HepG2 (cell line): ENCODE results near the gene RBP7. TPM values are rescaled to one million over a fixed set of nuclear protein-coding genes. Genes with fewer than 3 reads are reported as not detected.

Experiments
- ATF7 ChIP-seq, 2 experiments: fragments of 450-650 bp in 1 of 2; sonication (generic) in 1 of 2; formaldehyde crosslinking in 1 of 2; IDR thresholded peaks; 2 replicates each; pipeline versions ENCODE4 v1.4.0 to v1.6.1; 2016 to 2020; ENCODE audit warnings: antibody characterized with exemption in 1 of 2, mild to moderate bottlenecking in 1 of 2, missing genetic modification reagents in 1 of 2
- CAMTA2 ChIP-seq: sonication (generic); formaldehyde crosslinking; IDR thresholded peaks from 2 replicates; pipeline ENCODE4 v1.4.0; 2020; ENCODE audit warnings: mild to moderate bottlenecking, missing genetic modification reagents, borderline replicate concordance
- CCAR2 ChIP-seq: fragments of 200-400 bp; formaldehyde crosslinking; optimal IDR thresholded peaks from 2 replicates; pipeline ENCODE3; 2018; ENCODE audit warnings: low read depth, mild to moderate bottlenecking, low read length, moderate library complexity
- CEBPG ChIP-seq: IDR thresholded peaks from 2 replicates; pipeline ENCODE4 v1.6.1; 2016
- PAX8 ChIP-seq: sonication (generic); formaldehyde crosslinking; IDR thresholded peaks from 2 replicates; pipeline ENCODE4 v1.8.0; 2022; ENCODE audit warnings: mild to moderate bottlenecking, missing genetic modification reagents, borderline replicate concordance
- POLR2AphosphoS5 ChIP-seq: IDR thresholded peaks from 2 replicates; pipeline ENCODE4 v1.6.1; 2012; ENCODE audit warnings: low read depth, low read length
- TFDP2 ChIP-seq: sonication (generic); formaldehyde crosslinking; IDR thresholded peaks from 2 replicates; pipeline ENCODE4 v1.4.0; 2020; ENCODE audit warnings: missing genetic modification reagents
- ZBTB8A ChIP-seq: sonication (generic); formaldehyde crosslinking; IDR thresholded peaks from 2 replicates; pipeline ENCODE4 v1.4.0; 2020; ENCODE audit warnings: mild to moderate bottlenecking, low read depth, missing genetic modification reagents, borderline replicate concordance
- ZMYM4 ChIP-seq: sonication (generic); formaldehyde crosslinking; IDR thresholded peaks from 2 replicates; pipeline ENCODE4 v1.8.1; 2023; ENCODE audit warnings: mild to moderate bottlenecking, missing genetic modification reagents
- ZNF33A ChIP-seq: sonication (generic); formaldehyde crosslinking; IDR thresholded peaks from 2 replicates; pipeline ENCODE4 v1.5.1; 2020; ENCODE audit warnings: missing genetic modification reagents, mild to moderate bottlenecking, moderate library complexity, borderline replicate concordance
- ZNF441 ChIP-seq: sonication (generic); formaldehyde crosslinking; IDR thresholded peaks from 2 replicates; pipeline ENCODE4 v1.7.0; 2021; ENCODE audit warnings: missing genetic modification reagents, borderline replicate concordance
- ZNF556 ChIP-seq: sonication (generic); formaldehyde crosslinking; IDR thresholded peaks from 2 replicates; pipeline ENCODE4 v1.4.0; 2020; ENCODE audit warnings: mild to moderate bottlenecking, missing genetic modification reagents, borderline replicate concordance
- ZNF564 ChIP-seq: sonication (generic); formaldehyde crosslinking; IDR thresholded peaks from 2 replicates; pipeline ENCODE4 v1.8.1; 2023; ENCODE audit warnings: mild to moderate bottlenecking, missing genetic modification reagents
- ZNF660 ChIP-seq: sonication (generic); formaldehyde crosslinking; IDR thresholded peaks from 2 replicates; pipeline ENCODE4 v1.5.1; 2020; ENCODE audit warnings: mild to moderate bottlenecking, low read depth, missing genetic modification reagents, borderline replicate concordance
- ZNF678 ChIP-seq: sonication (generic); formaldehyde crosslinking; IDR thresholded peaks from 2 replicates; pipeline ENCODE4 v1.4.0; 2020; ENCODE audit warnings: mild to moderate bottlenecking, missing genetic modification reagents
- ZNF772 ChIP-seq: sonication (generic); formaldehyde crosslinking; IDR thresholded peaks from 2 replicates; pipeline ENCODE4 v1.5.0; 2020; ENCODE audit warnings: mild to moderate bottlenecking, missing genetic modification reagents
- ZNF839 ChIP-seq: sonication (generic); formaldehyde crosslinking; IDR thresholded peaks from 2 replicates; pipeline ENCODE4 v1.4.0; 2020; ENCODE audit warnings: missing genetic modification reagents, mild to moderate bottlenecking, borderline replicate concordance
- ZSCAN29 ChIP-seq: sonication (generic); formaldehyde crosslinking; conservative IDR thresholded peaks from 2 replicates; pipeline ENCODE4 v1.4.0; 2020; ENCODE audit warnings: mild to moderate bottlenecking, missing genetic modification reagents
- polyA plus RNA-seq, 8 experiments: library from polyadenylated mRNA; depleted of rRNA in 3 of 8; stranded (reverse) in 7 of 8; unstranded in 1 of 8; fragments of >200 nt; fragmentation: Illumina TruSeq in 4 of 8; extraction: Trizol in 4 of 8; gene quantifications; 2 replicates each; pipeline versions ENCODE4 v1.2.1 to v1.2.3, GENCODE V29; 2011 to 2016; ENCODE audit warnings: low read depth in 4 of 8, missing spikeins in 1 of 8, mixed read lengths in 1 of 8; ENCODE audit not compliant: insufficient read depth in 1 of 8
- total RNA-seq, 5 experiments: library from RNA; depleted of rRNA; stranded (reverse); fragments of >200 nt; fragmentation: Illumina TruSeq; extraction: Trizol; gene quantifications; 2 replicates each; pipeline ENCODE4 v1.2.3, GENCODE V29; 2016; ENCODE audit warnings: low read depth in 1 of 5
- TF ChIP-seq, protein P1 (sequence below): sonication (generic); formaldehyde crosslinking; IDR thresholded peaks from 2 replicates; pipeline ENCODE4 v1.5.1; 2020; ENCODE audit warnings: missing genetic modification reagents, mild to moderate bottlenecking, borderline replicate concordance
- TF ChIP-seq, protein P2 (sequence below): sonication (generic); formaldehyde crosslinking; IDR thresholded peaks from 2 replicates; pipeline ENCODE4 v1.8.0; 2023; ENCODE audit warnings: mild to moderate bottlenecking, missing genetic modification reagents
- TF ChIP-seq, protein P3 (sequence below): sonication (generic); formaldehyde crosslinking; IDR thresholded peaks from 2 replicates; pipeline ENCODE4 v1.4.0; 2020; ENCODE audit warnings: missing genetic modification reagents, mild to moderate bottlenecking, borderline replicate concordance
- TF ChIP-seq, protein P4 (sequence below): sonication (generic); formaldehyde crosslinking; IDR thresholded peaks from 2 replicates; pipeline ENCODE4 v1.5.0; 2020; ENCODE audit warnings: missing genetic modification reagents

Gene RBP7
- total and polyA plus RNA-seq, 2 of the 13 experiments (the other 11 are each of a cell fraction or from before 2014, with no cell fraction given), result 1.6 to 2.0 TPM

DNA sequence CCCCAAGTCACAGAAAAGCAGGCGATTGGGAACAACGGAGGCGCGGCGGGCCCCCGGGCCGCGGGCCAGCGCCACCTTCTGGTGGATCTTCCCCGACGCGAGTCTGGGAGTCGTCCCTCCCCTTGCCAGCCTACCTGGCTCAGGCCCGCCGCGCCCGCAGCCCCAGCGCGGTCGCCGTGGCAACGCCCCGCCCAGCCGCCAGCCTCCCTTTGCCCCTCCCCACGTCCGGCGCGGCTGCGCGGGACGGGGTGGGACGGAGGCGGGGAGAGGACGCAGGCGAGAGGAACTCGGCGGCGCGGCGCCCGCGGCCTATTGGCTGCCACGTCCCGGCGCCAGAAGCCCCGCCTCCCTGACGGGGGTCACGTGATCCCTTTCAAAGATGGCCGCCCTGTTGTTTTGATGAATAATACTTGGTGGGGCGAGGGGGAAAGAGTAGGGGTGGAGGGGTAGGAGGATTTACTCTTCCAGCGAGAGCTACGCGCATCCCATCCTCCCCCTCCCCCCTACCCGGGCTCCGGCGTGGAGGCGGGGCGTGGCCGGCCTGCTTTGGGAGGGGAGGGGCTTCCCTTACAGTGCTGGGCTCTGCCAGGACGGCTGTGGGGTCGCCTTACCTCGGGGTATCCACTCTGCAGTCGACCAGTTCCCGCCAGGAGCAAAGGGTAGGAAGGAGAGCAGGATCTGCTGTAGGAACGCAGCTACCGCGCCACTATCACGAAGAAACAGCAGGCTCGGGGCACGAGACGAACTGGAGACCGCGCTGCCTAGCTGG is 35.7 kb downstream of the RBP7 start, which contains the start of gene UBE4B (continued):
- TF ChIP-seq, protein P1, sequence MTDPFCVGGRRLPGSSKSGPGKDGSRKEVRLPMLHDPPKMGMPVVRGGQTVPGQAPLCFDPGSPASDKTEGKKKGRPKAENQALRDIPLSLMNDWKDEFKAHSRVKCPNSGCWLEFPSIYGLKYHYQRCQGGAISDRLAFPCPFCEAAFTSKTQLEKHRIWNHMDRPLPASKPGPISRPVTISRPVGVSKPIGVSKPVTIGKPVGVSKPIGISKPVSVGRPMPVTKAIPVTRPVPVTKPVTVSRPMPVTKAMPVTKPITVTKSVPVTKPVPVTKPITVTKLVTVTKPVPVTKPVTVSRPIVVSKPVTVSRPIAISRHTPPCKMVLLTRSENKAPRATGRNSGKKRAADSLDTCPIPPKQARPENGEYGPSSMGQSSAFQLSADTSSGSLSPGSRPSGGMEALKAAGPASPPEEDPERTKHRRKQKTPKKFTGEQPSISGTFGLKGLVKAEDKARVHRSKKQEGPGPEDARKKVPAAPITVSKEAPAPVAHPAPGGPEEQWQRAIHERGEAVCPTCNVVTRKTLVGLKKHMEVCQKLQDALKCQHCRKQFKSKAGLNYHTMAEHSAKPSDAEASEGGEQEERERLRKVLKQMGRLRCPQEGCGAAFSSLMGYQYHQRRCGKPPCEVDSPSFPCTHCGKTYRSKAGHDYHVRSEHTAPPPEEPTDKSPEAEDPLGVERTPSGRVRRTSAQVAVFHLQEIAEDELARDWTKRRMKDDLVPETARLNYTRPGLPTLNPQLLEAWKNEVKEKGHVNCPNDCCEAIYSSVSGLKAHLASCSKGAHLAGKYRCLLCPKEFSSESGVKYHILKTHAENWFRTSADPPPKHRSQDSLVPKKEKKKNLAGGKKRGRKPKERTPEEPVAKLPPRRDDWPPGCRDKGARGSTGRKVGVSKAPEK (CRISPR knock-in tag), result no peak
- TF ChIP-seq ZNF678 (CRISPR knock-in tag) (0 out of 2 replicates have a peak, but pooled peaks have one; percentile 62), ZBTB8A (CRISPR knock-in tag) (no peak), CAMTA2 (CRISPR knock-in tag) (no peak), ZMYM4 (peak; percentile 74), CEBPG (CRISPR knock-in tag) (no peak), ZNF556 (peak; percentile 59; the same call in 1 of the 2 replicates), ZNF441 (CRISPR knock-in tag) (no peak), CCAR2 (no peak), TFDP2 (CRISPR knock-in tag) (peak; percentile 25; the same call in 1 of the 2 replicates), ZNF33A (no peak), ZNF839 (CRISPR knock-in tag) (no peak), ZSCAN29 (CRISPR knock-in tag) (peak; percentile 14), ZNF772 (CRISPR knock-in tag) (no peak), ATF7 (IDR thresholded peaks at IDR 0.05) (no peak), ATF7 (CRISPR knock-in tag; IDR thresholded peaks at IDR 0.05) (no peak), POLR2AphosphoS5 (no peak), ZNF564 (CRISPR knock-in tag) (no peak), ZNF660 (CRISPR knock-in tag) (no peak), PAX8 (CRISPR knock-in tag) (no peak)
- TF ChIP-seq, protein P2, sequence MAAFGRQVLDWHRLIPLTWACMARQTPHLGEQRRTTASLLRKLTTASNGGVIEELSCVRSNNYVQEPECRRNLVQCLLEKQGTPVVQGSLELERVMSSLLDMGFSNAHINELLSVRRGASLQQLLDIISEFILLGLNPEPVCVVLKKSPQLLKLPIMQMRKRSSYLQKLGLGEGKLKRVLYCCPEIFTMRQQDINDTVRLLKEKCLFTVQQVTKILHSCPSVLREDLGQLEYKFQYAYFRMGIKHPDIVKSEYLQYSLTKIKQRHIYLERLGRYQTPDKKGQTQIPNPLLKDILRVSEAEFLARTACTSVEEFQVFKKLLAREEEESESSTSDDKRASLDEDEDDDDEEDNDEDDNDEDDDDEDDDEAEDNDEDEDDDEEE (CRISPR knock-in tag), result 0 out of 2 replicates have a peak, but pooled peaks have one; percentile 42
- TF ChIP-seq, protein P3, sequence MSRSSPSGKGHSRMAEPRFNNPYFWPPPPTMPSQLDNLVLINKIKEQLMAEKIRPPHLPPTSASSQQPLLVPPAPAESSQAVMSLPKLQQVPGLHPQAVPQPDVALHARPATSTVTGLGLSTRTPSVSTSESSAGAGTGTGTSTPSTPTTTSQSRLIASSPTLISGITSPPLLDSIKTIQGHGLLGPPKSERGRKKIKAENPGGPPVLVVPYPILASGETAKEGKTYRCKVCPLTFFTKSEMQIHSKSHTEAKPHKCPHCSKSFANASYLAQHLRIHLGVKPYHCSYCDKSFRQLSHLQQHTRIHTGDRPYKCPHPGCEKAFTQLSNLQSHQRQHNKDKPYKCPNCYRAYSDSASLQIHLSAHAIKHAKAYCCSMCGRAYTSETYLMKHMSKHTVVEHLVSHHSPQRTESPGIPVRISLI, result no peak
- TF ChIP-seq, protein P4, sequence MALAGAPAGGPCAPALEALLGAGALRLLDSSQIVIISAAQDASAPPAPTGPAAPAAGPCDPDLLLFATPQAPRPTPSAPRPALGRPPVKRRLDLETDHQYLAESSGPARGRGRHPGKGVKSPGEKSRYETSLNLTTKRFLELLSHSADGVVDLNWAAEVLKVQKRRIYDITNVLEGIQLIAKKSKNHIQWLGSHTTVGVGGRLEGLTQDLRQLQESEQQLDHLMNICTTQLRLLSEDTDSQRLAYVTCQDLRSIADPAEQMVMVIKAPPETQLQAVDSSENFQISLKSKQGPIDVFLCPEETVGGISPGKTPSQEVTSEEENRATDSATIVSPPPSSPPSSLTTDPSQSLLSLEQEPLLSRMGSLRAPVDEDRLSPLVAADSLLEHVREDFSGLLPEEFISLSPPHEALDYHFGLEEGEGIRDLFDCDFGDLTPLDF (CRISPR knock-in tag), result peak; percentile 50; the same call in 1 of the 2 replicates
